Astrocyte (in vitro differentiated cells and primary cell): Measurements from ENCODE around the gene TMEM119.

ENCODE experiments used
- EZH2 ChIP-seq: IDR thresholded peaks from 2 replicates; pipeline ENCODE4 v1.6.1; 2012; ENCODE audit warnings: mild to moderate bottlenecking, low read length, inconsistent platforms; ENCODE audit not compliant: insufficient read depth
- TF ChIP-seq, protein P1 (sequence below): IDR thresholded peaks from 2 replicates; pipeline ENCODE4 v1.5.1; 2011; ENCODE audit warnings: low read depth, mild to moderate bottlenecking, inconsistent platforms, low read length, moderate library complexity; ENCODE audit not compliant: insufficient read depth

DNA sequence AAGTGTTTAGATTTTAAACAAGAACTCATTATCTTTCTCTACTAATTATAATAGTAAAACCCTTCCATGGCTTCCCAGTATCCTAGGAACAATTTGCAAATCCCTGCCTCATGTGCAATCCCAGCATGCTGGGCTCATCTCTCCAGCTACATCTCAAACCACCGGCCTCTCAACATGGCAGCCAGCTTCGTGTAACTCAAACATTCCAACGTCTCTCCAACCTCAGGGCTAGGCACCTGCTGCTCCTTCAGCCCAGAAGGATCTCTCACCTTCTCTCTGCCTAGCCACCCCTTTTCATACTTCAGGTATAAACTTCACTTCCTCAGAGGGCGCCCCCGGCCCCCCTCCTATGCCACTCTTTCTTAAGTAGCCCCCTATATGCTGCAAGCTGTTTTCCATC is 44.1 kb downstream of the TMEM119 start:
- TF ChIP-seq, protein P1, sequence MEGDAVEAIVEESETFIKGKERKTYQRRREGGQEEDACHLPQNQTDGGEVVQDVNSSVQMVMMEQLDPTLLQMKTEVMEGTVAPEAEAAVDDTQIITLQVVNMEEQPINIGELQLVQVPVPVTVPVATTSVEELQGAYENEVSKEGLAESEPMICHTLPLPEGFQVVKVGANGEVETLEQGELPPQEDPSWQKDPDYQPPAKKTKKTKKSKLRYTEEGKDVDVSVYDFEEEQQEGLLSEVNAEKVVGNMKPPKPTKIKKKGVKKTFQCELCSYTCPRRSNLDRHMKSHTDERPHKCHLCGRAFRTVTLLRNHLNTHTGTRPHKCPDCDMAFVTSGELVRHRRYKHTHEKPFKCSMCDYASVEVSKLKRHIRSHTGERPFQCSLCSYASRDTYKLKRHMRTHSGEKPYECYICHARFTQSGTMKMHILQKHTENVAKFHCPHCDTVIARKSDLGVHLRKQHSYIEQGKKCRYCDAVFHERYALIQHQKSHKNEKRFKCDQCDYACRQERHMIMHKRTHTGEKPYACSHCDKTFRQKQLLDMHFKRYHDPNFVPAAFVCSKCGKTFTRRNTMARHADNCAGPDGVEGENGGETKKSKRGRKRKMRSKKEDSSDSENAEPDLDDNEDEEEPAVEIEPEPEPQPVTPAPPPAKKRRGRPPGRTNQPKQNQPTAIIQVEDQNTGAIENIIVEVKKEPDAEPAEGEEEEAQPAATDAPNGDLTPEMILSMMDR = no peak
- TF ChIP-seq EZH2 = no peak
